Stimulated activated CD4-positive, alpha-beta T cell treated with anti-CD3 and anti-CD28 coated beads, TNF-alpha, amount 100 ng/mL, for 24 hours (primary cell): ENCODE results near the gene FAM98B.
A peak's percentile ranks its signal among the peaks of the same experiment; 100 is the strongest.

Experiments used
- DNase-seq, 3 experiments: peaks; one replicate each; pipeline ENCODE4 v3.0.0-alpha.2; 2020; ENCODE audit warnings: low read depth in 3 of 3

FAM98B gene

DNA sequence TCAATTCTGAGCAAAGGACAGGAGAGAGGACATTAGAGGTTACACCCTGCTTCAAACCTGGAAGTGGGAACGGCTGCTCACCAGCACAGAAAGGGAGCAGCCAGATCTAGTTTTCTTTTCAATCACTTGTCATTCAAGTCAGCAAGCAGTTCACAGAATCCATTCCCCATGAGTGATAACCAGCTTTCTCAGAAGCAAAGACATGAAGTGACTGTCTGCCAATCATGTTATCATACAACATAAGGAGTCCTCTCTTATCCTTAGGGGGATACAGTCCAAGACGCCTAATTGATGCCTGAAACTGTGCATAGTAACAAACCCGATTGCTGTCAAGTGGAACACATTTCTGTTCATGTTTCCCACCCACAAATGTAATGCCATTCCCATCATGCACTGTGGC lies 54.7 kb downstream of the FAM98B start:
- no peak for DNase-seq

DNA sequence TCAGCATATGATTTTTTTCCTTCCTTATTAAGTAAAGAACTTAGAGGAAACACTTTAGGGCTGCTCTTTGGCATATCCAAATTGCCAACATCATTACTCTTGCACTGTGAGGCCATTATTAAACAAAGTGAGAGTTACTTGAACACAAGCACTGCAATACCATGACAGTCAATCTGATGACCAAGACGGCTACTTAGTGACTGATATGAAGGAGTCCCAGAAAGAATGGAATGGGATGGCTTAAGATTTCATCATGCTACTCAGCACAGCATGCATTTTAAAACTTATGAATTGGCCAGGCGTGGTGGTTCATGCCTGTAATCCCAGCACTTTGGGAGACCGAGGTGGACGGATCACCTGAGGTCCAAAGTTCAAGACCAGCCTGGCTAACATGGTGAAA lies 55.2 kb downstream of the FAM98B start:
- no peak for DNase-seq

DNA sequence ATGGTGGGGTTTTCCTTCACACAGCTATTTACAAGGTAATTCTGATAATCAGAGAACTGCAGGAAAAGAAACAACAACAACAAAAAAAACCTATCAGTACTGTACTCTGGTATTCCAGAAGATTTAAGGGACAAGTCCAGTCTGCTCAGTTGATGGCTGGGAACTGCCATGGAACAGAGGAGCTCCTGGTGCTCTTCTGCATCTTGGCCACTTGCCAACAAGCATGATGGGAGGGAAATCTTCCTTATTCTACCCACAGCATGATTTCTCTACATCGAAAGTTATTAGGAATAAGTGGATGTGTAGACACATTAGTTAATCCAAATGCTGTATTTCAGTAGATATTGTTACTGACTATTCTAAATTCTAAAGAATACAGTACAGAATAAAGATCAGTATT lies 59.0 kb downstream of the FAM98B start:
- DNase-seq, result no peak

DNA sequence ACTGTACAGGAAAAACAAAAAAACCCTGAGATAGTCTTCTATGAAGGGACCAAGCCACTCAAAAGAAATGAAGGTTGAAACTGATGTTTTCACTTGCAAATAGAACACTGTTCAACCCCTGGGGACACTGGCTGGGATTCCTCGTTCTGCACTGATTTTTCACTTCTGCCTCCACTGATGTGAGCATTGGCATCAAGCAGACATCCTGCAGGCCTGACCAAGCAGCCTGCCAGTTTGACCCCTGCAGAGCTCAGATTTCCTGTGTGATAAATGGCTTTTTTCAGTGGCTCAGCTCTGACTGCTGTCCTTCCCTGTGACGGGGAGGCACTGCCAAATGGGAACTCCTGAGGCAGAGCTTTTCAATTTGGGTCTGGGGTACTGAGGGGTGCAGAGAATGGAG lies 60.7 kb downstream of the FAM98B start:
- DNase-seq, result no peak

DNA sequence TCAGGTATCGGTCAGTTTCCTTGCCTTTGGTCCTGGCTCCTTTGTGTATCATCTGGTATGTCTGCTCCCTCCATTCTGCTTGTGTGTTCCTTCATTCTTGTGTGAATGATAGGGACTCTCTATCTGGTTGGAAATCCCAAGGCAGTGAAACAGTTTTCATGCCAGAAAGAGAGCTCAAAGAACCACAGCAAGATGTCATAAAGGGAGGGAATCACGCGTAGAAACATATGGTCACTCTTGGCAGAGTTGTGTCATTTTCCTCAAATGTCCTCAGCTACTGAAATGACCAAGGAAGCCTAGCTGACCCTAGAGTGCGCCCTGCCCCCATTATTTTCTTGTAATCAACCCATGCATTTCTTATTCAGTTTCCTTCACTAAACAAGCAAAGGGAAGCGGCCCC lies 62.7 kb downstream of the FAM98B start:
- DNase-seq, result no peak

DNA sequence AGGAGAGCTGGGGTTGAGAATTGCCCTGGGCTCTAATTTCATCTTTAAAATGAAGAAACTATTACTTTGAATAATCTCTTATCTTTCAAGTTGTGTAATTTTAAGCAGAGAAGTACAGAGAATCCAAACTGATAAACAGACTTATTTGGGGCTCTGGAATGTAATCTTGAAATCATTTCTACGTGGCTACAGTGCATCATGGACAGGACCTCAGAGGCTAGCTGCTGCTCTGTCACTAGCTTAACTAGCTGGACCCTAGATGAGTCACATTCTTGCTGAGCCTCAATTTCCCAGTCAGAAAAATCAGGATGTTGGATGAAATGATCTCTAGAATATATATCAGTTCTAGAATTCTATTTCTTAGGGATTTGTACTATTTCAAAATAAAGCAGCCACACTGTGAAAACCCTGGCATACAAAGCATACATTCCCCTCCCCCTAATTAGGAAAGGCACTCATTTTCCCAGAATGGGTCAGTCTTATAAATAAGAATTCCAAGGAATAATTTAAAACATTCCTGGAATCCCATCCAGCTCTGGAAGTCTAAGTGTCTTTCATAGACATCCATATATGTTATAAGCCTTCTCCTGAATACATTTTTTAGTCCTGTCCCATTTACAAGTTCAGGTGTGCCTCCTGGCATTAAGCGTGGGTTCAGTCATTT lies 63.5 kb downstream of the FAM98B start:
- DNase-seq, result no peak

DNA sequence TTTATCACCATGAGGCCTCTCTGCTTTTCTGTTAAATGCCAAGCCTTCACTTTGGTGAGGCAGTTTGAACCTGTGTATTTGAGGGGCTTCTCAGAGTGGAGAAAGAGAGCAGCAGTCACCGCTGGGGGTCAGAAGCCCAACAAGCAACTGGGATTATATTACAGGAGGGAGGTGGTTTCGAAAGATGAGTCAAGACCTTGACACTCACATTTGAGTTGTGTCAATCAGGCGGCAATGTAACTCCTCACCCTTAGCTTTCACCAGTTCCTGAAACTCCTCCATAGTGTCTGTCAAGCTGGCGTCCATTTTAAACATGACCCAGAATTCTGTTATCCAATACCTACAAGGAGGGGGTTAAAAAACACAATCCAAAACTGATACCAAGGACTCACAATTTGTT lies 64.2 kb downstream of the FAM98B start:
- no peak for DNase-seq

DNA sequence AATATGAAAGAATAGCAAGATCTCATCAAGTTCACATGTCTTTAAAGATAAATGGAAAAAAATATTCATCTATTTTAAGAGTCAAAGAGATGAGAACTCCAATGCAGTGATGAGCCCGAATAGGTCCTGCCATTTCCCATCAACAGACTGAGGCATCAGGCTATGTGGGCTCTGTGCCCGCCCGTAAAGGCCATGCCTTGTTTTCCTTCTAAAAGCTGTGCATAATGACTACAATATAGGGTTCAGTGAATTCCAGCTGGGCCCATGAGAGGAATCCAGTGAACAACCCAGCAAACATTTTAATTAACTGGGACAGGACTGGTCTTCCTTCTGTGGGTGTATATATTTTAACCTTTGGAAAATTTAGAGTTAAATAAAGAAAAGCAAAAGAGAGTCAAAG lies 66.1 kb downstream of the FAM98B start:
- no peak for DNase-seq

DNA sequence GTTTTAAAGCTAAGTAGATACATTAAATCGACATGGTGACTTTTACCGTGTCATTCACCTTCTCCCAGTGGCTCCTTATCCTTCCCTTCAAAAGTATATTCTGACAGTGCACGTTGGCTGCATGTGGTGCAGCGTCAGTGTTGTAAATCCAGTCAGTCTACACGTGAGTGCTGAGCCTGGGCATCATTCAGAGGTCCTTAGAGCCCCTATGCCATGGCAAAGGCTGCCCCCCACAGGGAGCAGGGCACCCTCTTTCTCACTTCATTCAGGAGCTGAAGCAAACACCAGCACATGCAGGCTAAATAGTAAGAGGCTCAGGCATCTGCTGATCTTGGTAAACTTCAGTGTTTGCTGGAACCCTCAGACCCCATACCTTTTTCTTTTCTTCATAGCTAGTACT lies 67.4 kb downstream of the FAM98B start:
- DNase-seq, result no peak

DNA sequence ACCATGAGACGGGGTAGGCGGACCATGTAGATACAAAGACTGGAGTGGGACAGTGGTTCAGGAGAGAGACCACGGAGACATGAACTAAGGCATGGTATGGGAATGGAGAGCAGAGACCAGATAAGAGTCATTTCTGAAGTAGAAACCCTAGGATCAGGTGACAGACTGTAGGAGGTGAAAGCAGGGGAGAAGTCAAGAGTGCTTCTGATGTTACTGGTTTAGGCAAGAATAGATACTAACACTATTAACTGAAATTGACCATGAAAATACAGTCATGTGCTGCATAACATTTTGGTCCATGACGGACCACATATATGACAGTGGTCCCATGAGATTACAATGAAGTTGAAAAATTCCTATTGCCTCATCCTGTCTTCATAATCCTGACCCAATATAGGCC lies 69.0 kb downstream of the FAM98B start:
- no peak for DNase-seq

DNA sequence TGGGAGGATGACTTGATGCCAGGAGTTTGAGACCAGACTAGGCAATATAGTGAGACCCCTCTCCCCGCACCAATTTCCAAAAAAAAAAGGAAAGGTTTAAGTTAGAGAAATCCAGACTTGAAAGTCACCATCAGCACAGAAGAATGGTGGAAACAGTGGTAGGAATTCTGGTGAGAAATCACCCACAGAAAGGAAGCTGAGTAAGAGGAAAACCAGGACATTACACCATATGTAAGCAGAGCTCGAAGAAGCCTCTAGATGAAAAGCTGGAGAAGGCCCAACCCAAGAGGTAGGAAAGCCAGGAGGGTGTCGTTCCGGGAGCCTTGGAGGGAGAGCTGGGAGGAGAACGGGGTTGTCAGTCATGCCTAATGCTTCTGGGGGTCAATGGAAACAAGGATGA lies 70.2 kb downstream of the FAM98B start:
- DNase-seq, result no peak

DNA sequence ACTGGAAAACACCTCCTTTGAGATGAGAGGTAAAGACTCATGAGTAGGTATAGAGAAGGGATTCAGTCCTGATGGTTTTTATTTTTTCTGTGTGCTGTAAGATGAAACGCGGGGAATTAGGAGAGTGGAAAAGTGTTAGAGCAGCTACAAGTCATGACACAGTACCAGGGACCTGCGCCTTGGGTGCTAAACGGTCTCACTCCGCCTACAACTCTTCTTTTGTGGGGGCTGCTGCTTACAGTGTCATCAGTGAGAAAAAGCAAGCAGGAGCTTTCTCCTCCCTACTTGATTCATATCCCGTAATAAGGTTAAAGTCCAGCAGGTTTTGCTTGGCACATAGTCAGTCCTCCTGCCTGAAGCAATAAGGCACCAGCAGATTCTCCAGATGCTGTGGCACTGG lies 71.6 kb downstream of the FAM98B start:
- DNase-seq, result no peak

DNA sequence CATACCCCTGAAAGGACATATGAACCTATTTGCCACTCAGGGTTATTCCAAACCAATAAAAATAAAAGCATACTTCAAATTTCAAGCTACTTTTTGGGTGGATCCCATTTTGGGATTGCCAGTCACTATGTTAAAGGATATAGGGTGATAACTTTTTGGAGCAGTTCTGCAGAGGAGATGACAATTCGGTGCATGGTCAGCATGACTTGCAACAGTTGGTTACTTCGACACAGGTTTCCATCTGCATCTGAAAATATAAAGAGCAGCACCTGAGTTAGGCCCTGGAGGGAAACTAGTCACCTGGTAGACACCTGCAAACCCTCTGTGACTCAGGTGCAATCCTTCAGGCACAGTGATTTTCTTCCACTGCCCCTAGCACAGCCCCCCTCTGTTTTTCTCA lies 72.2 kb downstream of the FAM98B start:
- no peak for DNase-seq

DNA sequence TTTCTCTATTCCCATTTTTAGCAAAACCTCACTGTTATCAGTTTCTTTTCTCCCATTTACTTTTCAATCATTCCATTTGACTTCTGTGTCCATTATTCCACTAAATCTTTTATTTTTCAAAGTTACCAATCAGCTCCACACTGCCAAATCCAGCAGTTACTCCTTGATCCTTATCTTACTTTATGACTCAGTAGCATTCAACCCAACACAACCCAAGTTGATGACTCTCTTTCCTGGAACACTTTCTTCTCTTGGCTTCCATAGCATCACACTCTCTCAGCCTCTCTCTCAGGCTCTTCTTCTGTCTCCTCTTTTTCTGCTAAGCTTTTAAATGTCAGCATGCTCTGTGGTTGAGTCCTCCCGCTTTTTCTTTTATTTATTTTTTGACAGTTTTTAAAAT lies 74.4 kb downstream of the FAM98B start:
- DNase-seq, result no peak

DNA sequence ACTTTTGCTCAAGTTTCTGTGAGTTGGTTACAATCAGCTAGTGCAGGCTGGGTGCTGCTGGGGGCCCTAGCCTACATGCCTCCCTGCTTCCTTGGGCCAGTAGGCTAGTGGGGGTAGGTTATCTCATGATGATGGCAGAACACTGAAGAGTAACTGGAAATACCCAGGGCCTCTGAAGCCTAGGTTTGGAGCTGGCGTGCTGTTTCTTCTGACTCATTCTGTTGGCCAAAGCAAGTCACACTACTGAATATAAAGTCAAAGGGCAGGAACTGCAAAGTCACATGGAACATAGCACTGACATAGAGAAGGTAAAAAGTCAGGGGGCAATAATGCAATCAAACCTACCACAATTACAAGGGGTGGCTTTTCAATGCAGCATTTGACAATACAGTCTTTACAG lies 76.2 kb downstream of the FAM98B start:
- peak in 1 of 3 experiments; percentile 19 for DNase-seq

DNA sequence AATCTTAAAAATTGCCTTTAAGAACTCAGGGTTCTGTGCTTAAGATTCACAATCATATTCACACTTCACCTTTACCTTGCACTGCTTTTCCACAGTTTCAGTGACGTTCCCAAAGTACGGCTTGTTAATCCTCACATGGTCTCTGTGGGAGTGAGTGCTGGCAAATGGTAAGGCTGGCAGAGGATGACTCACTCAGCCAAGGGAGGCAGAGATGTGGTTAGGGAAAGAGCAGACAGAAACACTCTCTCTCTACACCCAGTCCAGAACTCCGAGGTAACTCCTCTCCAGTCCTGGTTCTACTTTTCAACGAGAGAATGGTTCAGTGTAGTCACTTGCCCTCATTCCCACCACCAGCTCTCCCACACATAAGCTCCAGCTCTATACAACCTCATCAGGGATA lies 77.6 kb downstream of the FAM98B start:
- no peak for DNase-seq

DNA sequence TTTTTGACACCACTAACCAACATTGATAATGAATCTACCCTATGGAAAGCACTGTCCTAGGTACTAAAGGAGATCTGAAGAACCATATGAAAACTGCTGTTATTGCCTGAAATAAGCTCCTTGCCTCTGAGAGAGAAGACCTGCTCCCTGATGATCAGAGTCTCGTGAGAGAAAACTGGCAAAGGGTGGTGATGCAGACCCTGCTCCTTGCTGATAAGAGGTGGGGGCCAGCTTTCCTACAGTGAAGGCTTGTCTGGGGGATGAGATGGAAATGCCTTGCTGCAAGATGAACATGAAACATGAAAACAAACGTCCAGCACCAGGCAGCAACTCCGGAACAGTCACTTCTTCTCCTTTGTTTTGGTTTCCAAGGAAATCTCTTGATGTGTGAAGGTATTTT lies 78.8 kb downstream of the FAM98B start:
- no peak for DNase-seq

DNA sequence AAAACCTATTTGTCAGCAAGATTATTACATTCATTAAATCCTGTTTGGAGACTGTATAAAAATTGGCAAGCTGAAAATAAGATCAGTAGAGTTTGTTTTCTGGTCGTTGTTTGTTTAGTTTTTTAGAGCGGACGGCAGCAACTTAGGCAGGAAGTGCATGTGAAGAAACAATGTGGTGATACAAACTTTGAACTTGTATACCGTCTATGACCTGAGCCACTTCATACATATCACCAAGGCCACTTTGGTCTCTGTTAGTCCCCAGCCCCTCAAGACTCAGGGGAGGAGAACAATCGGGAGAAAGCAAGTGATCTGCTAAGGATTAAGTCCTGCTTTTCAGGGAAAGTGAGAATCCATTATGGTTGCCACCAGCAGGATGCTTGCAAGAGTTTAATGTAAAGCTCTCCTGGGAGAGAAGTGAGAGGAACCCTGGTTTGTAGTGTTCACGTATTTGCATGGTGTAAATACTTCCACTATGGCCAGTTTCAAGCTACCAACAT lies 79.5 kb downstream of the FAM98B start:
- DNase-seq, result no peak

DNA sequence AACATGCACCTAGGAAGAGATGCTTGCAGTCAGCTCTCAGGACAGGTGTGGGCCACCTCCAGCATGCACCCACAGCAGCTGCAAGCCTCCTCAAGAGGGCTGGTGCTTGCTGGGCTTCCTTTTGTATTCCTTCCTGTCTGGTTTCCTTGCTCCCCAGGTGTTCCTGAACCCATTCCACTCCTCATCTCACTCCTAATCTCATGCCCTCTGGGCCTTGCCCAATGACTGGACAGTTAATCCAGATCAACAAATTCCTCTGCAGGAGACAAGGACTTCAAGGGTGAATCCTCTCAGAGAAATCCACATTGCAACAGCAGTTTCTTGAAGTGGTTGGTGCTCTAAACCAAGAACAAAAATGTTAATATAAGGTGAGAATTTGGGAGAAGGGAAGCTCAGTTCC lies 80.0 kb downstream of the FAM98B start:
- DNase-seq, result no peak

DNA sequence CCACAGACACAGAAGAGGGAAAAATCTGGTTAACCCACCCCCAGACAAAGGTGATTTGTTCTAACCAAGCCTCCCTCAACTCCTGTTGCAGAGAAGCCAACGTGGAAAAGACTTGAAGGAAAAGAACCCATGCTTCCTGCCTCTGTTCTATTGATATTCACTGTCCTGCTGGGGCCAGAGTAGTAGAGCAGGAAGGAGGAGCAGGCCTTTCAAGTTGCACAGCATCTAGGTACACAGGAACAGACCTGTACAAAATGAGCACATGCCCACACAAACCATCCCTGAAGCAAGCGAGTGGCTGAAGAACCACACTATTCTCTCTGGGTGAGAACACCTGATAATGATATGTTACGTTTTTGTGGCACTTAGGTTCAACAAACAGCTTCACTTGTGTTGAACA lies 80.8 kb downstream of the FAM98B start:
- DNase-seq, result no peak

DNA sequence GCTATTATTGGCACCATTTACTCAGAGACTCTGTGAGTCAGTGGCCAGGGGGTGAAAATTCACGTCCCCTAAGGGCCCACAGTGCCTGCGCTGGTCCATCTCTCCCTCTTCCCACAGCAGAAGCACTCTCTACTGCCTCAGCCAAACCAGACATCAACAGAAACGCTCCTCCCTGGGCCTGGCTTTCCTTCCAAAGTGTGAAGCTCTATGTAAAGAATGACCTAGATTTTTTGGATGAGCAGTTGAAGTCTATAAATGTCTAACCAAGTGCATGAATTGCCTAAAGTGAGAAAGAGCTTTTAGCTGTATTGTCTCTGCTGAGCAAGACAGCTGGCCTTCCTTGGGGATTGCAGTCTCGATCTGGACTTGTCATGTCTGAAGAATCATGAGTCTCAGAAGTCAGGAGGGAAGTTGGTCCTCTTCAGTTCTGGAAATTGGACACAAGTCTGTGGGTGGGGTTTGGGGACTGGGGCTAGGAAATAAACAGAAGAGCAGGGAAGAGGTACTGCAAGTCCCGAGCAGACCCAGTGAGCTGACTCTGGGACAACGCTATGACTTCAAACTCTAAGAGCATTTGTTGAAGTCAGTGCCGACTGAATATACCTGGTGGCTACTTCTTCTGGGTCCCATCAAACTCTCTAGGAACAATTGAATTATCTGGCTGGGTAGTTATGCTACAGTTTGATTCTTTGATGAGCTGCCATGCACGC lies 81.7 kb downstream of the FAM98B start:
- DNase-seq, result no peak

DNA sequence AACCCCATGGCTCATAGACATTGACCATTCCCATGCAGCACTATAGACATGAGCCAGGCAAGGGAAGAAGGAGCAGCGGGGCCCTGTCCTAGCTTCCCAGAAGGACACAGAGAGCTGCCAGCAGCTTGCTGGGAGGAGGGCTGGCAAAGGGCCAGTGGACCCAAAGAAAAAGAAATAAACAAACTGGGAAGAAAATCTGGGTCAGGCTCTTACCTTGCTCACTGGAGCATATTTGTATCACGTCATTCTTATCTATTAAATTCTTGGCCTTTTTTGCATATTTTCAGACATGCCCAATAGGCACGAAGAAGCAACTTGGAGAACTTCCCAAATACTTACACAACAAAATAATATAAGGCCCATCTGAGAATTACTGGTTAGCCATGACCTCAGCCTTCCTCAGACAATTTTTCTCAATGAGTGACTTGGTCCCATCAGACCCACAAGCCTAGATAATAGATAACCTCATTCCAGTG lies 82.3 kb downstream of the FAM98B start:
- DNase-seq, result no peak
